GM03348 (cell line): ENCODE data around the gene NFATC4.

Experiments used
- DNase-seq: peaks from one replicate; pipeline ENCODE4 v3.0.0; 2012; ENCODE audit warnings: low spot score

Gene NFATC4

DNA sequence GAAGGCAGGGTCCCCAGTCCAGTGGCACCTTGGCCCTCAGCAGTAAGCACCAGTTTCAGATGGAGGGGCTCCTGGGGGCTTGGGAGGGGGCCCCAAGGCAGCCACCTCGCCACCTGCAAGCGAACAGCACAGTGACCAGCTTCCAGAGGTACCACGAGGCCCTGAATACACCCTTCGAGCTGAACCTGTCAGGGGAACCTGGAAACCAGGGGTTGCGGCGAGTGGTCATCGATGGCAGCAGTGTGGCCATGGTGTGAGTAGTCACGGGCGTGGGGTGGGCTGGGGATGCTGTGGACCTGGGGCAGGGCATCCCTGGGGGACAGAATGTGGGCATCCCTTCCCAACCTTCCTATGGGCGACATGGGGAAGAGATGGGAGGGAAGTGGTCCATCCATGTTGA is 42.0 kb downstream of the NFATC4 start:
- DNase-seq, result no peak

DNA sequence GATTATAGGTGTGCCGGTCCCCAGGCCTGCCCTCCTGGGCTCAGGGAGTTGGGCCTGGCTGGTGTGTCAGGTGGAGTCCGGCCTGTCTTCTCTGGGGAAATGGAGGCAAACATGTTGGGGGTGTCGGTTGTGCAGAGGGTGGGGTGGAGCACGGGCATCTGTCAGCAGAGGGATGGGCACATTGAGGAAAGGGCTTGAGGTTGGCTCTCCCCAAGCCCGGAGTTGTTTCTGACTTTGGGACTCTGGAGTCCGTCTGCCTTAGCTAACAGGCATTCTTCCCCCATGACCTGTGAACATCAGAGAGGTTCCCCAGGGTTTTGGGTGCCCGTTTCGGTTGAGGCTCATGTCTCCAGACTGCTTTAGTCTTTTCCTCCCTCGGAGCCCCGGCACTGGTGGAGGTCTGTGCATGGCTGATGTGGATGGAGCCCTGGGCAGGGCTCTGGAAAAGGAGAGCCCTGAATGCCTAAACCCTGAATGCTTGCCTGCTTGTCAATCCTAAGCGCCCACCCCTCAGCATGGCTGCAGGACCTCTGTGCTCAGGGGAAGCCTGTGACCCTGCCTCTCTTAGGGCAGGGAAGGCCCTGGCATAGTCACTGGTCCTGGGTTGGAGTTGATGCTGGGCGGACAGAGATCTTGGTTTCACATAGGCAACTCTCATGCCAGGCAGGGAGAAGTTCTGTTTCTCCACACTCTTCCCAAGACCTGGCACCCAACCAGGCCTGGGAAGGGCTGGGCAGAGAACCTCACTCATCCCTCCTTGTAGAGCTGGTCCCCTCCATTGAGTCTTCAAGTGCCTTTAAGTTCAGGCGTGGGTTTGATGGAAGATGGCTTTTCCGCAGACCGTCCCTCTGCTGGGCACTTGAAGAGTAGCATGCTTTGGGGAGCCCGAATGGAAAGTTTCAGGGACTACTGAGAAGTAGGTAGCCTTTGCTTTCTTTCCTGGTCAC is 43.7 kb downstream of the NFATC4 start:
- peak; percentile 77 for DNase-seq

DNA sequence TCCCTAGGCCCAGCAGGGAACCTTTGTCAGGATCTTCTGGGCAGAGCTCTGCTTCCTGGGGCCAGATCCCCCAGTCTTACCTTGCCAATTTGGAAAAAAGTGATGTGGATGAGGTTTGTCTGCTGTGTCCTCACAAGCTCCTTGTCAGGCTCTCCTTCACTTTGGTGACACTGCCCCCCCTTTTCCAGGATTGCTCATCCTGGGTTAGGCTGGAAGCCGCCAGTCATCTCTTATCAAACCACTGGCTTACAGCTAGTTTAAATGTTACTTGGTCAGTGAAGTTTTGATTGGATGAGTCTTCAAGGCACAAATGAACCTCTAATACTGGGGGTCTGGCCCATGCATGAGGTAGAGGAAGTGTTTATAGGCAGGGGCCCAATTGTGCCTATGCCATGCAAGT is 46.1 kb downstream of the NFATC4 start:
- no peak for DNase-seq

DNA sequence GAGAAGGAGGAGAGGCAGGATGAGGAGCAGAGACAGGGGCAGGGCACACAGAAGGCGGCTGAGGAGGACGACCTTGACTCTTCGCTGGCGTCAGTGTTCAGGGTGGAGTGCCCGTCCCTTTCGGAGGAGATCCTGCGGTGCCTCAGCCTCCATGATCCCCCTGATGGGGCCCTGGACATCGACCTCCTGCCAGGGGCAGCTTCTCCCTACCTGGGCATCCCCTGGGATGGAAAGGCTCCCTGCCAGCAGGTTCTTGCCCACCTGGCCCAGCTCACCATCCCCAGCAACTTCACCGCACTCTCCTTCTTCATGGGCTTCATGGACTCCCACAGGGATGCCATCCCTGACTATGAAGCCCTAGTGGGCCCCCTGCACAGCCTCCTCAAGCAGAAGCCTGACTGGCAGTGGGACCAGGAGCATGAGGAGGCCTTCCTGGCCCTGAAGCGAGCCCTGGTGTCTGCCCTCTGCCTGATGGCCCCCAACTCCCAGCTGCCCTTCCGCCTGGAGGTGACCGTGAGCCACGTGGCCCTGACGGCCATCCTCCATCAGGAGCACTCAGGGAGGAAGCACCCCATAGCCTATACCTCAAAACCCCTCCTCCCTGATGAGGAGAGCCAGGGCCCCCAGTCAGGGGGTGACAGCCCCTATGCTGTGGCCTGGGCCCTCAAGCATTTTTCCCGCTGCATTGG is 46.9 kb downstream of the NFATC4 start:
- no peak for DNase-seq

DNA sequence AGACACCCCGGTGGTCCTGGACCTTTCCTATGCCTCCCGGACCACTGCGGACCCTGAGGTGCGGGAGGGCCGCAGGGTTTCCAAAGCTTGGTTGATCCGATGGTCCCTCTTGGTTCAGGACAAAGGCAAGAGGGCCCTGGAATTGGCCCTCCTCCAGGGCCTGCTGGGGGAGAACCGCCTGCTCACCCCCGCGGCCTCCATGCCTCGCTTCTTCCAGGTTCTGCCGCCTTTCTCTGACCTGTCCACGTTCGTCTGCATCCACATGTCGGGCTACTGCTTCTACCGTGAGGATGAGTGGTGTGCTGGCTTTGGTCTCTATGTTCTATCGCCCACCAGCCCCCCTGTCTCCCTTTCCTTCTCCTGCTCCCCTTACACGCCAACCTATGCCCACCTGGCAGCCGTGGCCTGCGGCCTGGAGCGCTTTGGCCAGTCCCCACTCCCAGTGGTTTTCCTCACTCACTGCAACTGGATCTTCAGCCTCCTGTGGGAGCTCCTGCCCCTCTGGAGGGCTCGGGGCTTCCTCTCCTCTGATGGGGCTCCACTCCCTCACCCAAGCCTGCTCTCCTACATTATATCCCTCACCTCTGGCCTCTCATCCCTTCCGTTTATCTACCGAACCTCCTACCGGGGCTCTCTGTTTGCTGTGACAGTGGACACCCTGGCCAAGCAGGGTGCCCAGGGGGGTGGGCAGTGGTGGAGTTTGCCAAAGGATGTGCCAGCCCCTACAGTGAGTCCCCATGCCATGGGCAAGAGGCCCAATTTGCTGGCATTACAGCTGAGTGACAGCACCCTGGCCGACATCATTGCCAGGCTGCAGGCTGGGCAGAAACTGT is 47.7 kb downstream of the NFATC4 start:
- no peak for DNase-seq

DNA sequence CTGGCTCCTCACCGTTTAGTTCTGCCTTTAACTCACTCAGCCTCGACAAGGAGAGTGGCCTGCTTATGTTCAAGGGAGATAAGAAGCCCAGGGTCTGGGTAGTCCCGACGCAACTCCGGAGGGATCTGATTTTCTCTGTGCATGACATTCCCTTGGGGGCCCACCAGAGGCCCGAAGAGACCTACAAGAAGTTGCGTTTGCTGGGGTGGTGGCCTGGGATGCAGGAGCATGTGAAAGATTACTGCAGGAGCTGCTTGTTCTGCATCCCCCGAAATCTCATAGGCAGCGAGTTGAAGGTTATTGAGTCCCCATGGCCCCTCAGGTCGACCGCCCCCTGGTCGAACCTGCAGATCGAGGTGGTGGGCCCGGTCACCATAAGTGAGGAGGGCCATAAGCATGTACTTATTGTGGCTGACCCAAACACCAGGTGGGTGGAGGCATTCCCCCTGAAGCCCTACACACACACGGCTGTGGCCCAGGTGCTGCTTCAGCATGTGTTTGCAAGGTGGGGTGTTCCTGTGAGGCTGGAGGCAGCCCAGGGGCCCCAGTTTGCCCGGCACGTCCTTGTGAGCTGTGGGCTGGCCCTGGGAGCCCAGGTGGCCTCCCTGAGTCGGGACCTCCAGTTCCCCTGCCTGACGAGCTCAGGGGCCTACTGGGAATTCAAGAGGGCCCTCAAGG is 48.4 kb downstream of the NFATC4 start:
- DNase-seq, result no peak

DNA sequence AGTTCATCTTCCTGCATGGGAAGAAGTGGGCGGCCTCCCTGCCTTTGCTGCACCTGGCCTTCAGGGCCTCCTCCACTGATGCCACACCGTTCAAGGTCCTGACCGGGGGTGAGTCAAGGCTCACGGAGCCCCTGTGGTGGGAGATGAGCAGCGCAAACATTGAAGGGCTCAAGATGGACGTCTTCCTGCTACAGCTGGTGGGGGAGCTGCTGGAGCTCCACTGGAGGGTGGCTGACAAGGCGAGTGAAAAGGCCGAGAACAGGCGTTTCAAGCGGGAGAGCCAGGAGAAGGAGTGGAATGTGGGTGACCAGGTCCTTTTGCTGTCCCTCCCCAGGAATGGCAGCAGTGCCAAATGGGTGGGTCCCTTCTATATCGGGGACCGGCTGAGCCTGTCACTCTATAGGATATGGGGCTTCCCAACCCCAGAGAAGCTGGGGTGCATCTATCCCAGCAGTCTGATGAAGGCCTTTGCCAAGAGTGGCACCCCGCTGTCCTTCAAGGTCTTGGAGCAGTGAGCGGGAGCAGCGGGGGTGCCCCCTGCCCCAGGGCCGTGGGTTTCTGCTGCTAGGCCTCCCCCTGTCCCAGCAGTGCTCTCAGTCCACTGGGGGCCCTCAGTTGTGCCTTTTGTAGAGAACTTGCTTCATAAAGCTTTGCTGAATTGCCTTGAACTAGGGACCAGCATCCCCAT is 49.1 kb downstream of the NFATC4 start:
- no peak for DNase-seq

DNA sequence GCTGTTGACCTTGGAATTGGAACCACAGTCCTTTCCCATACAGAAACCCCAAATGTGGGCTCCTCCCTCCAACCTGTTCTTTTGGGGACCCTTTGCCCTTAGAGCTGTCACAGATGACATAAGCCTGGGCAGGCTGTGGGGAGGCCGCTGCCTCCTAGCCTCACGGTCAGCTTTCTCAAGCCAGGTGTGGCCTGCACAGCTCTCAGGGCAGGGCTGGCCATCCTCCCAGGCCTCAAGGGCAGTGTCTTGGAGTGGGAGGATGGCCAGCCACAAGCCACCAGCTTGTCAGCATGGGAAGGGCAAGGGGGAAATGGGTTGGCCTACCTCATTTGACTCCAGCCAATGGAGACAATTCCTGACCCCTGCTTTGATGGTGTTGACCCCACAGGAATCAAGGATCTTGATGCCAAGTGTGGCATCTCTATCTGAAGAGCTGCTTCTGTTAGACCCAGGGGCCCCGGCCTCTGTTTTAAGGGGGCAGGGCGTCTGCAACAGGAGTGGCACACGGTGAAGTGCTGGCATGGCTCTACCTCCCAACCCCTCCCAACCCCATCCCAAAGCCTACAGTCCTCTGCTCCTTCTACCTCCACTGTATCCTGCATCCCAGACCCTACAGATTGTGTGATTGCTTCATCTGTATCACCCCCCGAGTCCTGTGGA is 50.0 kb downstream of the NFATC4 start:
- no peak for DNase-seq

DNA sequence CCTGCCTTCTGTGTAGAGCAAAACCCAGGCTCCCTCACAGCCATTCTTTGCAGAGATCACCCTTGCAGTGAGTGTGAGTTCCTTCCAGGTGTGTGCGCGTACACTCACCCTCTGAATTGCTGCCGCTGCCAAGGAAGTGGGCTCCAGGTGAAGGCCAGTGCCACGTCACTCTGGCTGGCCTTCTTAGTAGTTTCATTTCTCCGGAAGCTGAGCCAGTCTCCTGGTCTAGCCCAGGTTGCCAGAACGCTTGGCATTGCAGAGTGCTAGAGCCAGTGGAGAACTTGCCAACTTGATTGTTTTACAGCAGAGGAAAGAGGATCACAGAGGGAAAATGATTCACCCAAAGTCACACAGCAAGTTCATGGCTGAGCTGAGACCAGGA is 50.5 kb downstream of the NFATC4 start:
- DNase-seq, result no peak

DNA sequence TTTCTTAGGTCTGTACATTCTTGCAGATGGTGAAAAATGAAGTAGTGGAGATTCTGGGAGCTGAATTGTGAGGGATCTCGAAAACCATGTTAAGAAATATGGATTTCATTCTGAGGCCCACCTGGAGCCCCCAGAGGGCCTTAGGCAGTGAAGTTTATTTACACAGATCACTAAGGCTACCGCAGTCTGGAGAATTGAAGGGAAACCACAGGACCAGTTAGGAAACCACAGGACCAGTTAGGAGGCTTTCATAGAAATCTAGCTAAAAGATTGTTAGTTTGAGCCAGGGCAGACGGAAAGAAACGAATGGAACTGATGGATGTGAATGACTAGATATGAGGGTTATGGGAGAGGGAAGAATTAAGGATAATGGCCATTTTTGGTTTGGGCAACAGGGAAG is 54.3 kb downstream of the NFATC4 start:
- DNase-seq, result no peak

DNA sequence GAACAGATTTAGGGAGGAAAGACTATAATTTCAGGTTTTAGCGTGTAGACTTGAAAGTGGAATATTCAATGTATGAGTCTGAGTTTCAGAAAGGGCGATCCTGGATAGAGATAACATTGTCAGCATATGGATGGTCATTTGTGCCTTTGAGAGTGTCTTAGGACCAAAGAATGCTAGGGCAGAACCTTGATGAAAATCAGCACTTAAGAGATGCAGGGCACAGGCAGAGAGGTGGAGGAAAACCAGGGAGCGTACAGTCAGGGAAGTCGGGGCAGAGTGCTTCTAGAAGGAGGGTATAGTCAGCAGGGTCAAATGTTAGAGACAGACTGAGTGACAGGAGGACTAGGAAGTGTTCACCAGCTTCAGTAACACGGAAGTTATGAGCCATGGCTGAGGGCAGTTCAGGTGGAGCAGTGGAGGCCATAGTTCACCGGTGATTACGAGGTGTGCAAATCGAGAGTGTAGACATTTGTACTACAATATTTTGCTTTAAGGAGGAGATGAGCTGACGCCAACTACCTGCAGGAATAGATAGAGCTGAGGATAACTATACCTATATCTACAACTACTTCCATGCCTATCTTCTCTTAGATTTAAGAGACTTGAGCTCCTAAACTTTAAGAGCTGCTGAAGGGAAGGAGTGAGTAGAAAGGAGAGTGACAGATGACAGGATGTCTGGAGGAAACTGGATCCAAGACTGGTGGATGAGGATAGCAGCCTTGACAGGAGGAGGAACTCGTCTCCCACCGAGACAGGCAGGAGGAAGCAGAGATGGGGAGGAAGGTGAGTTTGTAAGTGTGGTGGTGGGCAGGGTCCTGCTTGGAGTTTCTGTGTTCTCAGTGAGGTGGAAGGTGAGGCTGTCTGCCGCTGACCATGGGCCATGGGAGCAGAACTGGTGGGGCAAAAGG is 55.0 kb downstream of the NFATC4 start:
- no peak for DNase-seq

DNA sequence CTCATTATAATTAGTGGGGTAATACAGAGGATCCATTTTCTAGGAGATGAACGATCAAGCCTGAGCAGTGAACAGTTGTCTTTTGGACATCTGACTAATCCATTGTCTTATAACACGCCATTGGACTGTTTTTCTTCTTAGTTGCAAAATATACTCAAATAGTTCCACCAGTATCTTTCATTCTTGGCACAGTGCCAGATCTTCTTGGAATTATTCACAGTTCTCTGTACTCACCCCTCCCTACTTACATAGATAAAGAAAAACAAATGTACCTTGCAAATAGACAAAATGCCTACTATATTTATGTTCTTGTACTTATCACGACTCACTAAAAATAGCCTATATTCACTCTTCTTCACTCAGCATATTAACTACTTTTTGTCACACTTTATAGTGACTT is 57.7 kb downstream of the NFATC4 start:
- peak; percentile 74 for DNase-seq

DNA sequence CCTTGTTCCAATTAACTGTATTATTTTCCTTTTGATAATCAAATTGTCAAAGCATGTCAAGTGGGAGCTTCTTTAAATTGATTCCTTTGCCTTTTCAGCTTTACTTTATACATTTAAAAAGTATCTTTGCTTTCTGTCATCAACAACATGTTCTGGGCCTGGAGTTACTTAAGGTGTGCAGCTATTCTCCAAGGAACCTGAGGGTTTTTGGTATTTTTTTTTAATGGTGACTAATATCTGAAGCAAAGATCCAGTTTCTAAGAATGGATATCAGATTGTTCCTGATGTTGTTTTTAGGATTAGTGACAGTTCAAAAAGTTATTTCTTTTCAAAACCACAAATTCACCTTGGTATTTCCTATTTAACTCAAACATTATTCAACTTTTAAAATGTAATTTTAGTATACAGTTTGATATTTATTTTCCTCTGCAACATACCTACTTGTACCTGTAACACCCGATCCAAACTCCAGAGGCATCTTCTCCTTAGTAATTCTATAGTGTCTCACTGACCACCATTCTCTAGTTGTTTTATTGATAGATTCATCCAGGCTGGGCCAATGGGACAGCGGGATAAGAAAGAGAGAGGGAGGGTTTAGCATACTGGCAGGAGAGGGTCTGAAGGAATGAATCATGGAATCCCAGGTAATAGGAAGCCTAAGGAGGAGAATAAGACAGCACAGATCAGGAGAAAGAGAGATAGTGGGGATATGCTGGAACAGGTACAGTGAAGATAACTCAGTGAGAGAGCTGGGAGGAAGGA is 58.3 kb downstream of the NFATC4 start:
- DNase-seq, result no peak

DNA sequence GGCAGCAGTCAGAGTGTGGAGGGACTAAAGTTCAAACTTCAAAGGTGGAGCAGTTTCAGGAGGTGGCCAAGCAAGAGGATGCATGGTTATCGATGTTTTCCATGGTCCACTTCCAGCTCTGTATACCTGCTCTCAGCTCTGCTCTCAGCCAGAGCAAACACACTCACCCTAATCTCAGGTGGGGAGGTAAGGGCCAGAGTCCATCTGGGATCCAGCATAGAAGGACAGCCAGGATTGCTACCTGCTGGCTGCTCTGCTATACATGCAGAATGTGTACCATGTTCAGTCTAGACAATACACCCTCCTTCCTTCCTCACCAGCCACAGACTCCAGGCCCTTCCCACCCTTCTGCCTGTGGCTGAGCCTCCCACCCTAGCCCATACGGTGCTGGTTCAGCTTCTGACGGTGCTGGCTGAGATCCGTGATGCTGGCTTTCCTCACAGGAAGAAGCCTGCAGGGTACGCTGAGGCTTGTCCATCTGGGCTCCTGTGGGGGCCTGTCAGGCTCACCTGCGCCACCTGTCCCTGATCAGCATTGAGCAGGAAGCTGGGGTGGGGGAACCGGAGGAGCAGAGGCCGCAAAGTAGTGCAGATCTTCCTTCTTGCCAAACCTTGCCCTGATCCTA is 59.0 kb downstream of the NFATC4 start:
- DNase-seq, result no peak

DNA sequence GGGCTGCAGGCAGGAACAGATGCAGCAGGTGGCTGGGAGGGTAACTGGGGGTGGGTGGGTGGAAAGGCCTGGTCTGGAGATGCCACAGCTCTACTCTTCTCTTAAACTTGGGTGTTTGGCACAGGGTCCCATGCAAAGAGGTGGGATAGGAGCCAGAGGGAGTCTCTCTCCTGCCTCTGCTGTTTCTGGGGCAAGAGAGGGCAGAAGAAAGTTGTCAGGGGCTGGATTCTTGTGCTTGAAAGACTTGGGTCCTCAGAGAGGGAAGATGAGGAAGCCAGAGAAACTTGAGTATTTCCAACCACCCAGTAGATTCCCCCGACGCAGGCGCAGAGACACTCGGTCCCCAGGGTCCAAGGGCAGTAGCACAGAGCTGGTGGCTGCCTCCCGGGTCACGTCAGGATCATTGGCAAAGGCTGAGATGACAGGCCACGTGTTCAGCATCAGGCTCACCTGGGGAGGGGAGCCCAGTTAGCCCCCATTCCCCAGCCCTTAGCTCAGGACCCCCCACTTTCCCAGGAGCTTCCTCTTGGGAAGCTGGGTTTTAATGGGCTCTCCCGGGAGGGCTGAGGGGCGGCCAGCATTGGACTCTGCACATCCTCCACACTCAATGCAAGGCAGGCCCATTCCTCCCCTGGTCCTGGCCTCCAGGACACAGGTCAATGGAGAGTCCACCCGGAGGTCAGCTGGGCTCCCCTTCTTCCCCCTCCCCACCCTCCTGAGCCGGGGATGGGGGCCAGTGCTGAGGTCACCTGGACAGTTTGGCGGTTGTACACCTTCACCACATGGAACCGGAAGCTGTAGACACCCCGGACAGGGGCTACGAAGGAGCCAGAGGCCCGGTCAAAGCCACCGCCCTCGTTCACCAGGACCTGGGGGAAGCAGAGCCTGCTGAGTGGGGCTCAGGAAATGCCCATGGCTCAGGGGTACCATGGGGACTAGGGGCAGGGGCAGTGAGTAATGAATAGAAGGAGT is 59.8 kb downstream of the NFATC4 start:
- DNase-seq, result no peak

DNA sequence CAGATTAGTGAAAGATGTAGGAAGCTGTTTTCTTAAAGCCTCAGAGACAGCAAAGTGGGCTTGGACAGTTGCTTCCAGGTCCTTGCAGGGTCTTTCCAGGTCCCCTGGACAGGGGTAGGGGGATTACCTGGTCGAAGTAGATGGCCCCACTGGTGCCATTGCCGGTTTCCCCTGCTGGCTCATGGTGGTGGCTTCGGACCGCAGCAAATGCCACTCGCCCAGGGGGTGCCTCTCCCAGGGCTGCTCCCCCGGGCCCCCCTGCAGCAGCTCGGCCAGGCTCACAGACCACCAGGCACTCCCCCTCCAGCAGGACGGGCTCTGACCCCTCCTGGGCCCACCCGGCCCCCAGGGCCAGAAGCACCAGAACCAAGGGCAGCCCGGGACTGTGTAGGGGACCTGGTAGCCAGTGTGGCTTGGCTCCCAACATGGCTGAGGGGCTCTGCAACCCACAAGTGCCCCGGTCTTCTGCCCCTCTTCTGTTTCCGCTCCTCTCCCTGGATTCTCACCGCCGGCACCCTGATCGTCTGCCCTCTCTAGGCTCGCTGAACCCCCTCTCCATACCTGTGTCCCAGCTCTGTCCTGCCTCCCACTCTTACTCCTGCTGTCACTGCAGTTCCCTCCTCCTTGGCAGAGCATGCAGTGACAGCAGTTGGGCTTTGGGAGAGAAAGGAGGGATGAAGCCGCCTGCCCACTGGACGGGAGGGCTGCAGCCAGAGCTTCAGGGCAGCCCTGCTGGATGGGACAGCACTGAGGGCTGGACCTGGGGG is 60.8 kb downstream of the NFATC4 start:
- DNase-seq, result no peak
